Glomerular visceral epithelial cell (primary cell): Measurements from ENCODE around the gene STK17B.
"Not testable (repeated sequence)": the region's sequence is repeated elsewhere in the genome, so short reads cannot be mapped to it uniquely, and the experiment has no call there.

Source experiments
- DNase-seq: peaks from one replicate; pipeline ENCODE4 v3.0.0-alpha.2; 2016; ENCODE audit errors: extremely low spot score

Gene STK17B

DNA sequence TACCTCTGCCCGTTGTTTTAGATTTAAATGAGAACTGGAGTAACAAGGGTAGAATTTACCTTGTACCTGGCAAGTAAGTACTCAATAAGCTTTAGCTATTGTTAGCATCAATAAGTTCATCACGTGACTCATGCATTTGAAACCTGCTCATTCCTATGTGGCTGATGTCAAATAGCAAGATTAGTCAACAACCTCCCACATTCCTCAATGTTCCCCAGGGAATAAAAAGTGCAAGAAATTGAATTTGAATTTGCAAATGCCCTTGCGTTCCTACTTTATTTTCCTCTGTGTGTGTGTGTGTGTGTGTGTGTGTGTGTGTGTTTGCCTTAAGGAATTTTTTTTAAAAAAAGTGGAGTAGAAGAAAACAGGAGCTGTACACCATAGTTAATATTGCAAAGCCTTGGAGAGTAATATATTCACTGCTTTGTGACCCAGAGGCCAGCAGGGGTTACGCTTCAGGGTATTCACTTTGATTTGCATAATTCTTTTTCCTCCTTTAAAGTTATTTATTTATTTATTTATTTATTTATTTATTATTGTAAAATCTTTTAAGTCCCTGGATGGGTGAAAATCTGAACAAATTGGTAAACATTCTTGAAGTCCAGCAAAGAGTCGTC lies 58.9 kb downstream of the STK17B start:
- DNase-seq = peak; percentile 40

DNA sequence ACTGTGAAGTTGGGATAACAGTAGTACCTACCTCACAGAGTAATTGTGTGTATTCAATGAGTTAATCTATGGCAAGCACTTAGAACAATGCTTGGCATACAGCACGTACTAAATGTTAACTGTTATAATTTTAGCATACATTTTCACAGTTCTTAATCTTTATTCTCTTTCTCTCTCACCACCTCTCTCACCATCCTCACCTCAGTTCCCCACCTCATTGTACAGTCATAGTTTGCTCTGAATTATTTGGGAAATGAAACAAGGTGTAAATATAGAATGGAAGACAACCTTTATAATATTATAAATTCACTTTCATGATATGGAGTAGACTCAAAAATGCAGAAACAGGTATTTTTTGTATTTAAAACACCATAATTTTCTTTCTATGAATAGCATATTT lies 62.8 kb downstream of the STK17B start:
- DNase-seq = no peak

DNA sequence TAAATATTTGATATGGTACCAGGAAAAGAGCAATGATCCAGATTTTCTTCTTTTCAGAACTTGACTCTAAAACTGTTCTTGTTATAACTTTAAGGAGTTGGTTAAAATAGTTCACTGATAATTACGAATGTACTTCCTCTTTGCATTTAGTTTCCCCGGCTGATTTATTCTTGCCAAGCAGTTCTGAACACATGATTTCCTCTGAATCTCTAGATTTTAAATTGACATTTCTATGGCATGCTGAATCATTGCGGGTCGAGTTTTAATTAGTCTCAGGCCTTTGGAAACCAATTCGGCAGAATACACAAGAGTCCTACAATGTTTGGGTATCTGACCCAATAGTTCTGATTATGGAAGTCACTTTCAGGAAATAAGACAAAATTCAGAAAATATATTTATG lies 65.4 kb downstream of the STK17B start:
- DNase-seq = no peak

DNA sequence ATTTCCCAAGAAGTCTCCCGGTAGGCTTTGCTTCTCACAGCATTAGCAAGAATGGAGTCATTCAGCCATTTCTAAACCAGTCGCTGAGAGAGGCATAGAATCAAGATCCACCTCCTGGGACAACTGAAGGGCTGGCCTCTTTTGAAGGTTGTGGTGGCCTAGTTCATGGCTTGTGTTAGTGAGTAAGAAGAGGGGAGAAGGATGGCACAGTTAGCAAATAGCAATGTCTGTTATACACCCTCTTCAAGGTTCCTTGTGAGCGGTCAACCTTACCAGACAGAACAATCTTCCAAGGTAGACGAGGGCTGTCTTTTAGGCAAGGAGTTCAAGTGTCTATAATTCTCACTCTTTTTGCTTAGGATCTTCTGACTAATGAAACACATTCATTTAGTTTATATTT lies 67.3 kb downstream of the STK17B start:
- DNase-seq = peak; percentile 36

DNA sequence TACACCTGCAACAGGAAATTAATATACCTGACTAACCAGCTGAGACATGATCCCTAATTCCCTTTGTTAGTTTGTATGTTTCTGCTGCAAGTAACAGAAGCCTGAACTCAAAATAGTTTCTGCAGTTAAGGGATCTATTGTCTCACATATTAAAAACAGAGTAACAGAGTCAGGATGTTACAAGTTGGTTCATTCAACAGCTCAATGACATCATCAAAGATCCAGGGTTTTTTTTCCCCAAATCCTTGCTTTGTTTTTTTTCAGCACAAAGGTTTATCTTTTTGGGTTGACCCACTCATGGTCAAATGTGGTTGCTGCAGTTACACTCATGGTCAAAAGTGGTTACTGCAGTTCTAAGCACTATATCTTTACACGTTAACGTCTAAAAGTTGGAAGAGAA lies 67.8 kb downstream of the STK17B start:
- DNase-seq = no peak

DNA sequence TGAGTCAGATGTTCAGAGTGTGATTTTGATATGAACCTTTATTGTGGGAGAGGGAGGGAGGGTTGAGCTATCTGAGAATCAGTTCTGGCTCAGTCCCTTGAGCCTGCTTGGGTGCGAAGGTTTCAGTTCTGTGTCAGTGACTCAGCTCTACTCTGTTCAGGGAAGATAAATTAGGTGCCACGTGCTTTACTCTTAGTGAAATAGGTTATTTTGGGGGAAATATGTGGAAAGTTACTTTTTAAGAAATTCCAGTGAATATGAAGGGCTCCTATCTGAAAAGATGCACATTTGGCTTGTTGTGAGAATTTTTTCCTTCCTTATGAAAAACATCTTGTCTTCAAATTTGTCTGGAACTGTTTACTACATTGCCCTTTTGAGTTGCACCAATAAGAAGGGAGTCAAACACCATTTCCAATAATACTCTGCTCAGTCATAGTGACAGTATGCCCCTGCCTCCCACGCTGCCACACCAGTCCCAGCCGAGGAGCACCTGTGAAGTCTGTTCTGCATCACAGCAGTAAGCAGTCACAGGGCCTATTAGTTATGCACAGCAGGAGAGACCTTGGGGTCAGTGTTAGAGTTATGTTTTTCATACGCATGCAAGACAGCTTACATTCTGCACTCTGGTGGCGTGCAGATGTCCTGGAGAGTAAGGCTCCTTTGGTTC lies 69.9 kb downstream of the STK17B start:
- DNase-seq = peak; percentile 7

DNA sequence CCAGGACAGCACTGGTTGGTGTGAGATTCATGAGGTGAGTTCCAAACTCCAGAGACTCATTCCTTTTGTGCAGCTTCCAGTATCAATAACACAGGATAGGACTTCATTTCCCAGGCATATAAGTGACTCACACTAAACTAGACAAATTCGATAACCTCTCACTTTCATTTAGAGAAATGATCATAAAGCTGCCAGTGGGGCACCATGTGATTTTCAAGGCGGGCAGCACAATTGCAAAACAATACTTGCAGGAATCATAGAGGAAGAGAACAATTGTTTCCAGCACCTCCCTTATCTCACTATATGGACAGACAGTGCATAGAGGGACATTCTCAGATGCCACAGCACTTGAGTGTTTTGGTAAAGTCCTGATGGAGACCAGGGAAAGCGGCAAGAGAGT lies 71.5 kb downstream of the STK17B start:
- DNase-seq = no peak

DNA sequence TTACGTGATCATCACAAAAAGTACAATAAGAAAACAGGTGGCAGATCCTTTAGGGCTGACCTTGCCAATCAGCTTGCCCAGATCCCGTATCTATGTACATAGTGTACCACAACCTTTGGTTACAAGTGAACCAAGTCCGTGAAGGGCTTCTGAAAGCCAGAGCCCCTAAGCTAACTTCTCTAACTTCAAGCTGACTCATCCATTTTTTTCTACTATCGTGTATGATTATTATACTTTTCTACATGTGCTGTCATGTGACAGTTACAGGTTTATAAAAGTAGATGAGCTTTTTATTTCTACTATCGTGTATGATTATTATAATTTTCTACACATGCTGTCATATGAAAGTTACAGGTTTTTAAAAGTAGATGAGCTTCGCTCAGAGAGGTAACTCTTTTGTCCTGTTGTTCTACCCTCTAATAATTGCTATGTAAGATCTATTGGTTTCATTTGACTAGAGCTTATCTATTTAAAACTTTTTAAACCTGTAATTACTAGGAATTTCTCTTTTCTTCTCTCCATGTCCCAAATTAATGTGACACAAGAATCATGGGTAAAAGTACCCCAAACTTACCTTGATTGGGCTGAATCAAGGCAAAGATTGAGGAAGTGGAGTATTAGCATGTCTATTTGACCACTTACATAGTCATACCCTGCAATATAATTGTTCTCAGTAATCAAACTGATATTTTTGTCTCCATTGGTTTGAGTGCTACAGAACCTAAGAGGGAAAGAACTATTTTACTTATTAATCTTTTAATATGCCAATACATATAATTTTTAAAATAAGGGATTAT lies 73.3 kb downstream of the STK17B start:
- DNase-seq = no peak

DNA sequence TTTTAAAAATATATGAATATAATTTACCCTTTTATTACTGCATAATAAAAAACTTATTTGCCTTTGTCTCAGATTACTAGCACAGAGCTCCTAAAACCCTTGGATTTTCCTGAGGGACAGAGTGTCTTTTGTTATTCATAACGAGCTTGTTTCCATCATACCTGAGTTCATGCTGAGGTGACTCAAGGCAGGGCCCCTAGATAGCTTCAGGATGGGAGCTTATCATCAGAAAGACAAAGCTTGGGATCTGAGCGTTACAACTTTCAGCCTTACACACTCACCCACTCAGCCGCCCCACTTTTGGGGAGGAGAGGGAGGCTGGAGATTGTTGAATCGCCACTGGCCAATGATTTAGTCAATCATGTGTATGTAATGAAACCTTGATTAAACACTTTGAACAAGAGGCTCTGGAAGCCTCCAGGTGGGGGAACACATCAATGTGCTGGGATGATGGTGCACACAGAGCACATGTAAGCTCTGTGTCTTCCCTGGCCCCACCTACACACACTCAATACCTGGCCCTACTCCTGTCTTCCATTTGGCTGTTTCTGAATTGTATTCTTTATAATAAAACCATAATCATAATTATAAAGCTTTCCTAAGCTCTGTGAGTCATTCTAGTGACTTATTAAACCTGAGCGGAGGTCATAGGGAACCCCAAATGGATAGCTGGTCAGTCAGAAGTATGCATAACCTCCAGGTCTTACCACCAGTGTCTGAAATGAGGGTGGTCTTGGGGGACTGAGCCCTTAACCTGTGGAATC lies 74.2 kb downstream of the STK17B start:
- DNase-seq = no peak

DNA sequence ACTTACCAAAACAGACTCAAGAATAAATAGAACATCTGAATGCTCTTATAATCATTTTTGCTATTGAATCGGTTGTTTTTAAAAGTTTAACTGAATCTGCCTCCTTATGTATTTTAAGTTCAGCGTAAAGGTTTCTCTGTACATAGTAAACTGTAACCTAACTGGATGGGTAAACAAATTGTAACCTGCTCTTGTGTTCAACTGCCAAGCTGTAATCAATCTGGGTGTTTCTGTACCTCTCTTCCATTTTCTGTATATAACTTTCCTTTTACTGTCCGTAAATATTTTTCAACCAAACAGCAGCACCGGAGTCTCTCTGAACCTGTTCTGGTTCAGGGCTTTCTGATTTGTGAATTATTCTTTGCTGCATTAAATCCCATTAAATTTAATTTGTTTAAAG lies 75.1 kb downstream of the STK17B start:
- DNase-seq = no peak

DNA sequence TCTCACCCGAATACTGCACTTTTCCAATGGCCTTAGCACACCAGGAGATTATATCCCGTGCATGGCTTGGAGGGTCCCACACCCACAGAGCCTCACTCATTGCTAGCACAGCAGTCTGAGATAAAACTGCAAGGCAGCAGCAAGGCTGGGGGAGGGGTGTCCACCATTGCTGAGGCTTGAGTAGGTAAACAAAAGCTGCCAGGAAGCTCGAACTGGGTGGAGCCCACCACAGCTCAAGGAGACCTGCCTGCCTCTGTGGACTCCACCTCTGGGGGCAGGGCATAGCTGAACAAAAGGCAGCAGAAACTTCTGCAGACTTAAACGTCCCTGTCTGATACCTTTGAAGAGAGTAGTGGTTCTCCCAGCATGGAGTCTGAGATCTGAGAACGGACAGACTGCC lies 81.9 kb downstream of the STK17B start:
- not testable (repeated sequence) for DNase-seq

DNA sequence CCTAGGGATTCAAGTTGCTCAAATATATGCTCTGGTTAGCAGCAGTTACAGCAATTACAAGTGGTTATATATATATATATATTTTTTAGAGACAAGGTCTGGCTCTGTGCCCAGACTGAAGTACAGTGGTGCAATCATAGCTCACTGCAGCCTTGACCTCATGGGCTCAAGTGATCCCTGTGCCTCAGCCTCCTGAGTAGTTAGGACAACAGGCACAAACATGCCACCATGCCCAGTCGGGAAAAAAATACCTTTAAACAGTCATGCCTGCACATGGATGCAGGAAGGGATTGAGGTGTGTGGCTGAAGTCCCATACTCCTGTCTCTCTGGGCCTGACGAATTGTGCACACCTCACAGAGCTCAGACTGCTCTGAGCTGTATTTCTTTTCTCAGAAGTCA lies 83.2 kb downstream of the STK17B start:
- peak; percentile 32 for DNase-seq

DNA sequence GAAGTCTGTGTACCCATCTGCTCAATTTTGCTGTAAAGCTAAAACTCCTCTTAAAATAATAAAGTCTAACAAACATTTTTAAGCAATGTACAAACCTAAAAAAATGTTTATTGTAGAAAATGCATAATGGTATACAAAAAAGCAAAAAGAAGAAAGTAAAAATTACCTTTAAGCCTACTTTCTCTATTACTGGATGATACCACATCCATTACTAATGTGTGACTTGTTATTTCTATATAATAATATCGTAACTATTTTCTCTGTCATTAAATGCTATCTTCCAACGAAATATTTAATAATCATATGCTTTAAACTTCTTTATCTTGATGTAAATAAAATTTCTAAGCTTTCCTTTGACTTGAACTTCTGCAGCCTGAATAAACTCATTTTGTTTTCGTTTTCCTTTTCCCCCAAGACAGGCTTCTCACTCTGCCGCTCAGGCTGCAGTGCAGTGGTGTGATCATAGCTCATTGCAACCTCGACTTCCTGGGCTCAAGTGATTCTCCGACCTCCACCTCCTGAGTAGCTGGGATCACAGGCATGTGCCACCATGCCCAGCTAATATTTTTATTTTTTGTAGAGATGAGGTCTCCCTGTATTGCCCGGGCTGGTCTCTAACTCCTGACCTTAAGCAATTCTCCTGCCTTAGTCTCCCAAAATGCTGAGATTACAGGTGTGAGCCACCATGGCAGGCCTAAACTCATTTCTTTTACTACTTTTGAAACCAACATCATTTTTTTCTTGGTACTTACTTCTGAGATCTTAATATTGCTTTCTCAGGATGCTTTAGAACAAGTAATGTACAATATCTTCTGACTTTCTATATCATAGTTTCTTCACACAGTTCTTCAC lies 84.6 kb downstream of the STK17B start:
- DNase-seq = no peak

DNA sequence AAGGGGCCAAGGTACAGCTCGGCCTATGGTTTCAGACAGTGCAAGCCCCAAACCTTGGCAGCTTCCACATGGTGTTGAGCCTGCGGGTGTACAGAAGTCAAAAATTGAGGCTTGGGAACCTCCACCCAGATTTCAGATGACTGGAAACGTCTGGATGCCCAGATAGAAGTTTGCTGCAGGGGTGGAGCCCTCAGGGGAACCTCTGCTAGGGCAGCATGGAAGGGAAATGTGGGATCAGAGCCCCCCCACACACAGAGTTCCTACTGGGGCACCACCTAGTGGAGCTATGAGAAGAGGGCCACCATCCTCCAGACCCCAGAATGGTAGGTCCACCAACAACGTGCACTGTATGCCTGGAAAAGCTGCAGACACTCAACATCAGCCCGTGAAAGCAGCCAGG lies 87.8 kb downstream of the STK17B start:
- DNase-seq = no peak
